ENCODE results near the gene MAST4. TPM values are rescaled to one million over a fixed set of nuclear protein-coding genes. Genes with fewer than 3 reads are reported as not detected.

Gene MAST4
- polyA plus RNA-seq, 2 of the 4 experiments (the other 2 are of a cell fraction), result 1.2 to 5.8 TPM

- DNase-seq (ENCODE audit: low read depth in 1 of 2, low spot score in 1 of 2), result no peak
- no peak for FAIRE-seq
- Histone ChIP-seq H3K9me3 (no peaks in the 10 kb centered on the region), H3K4me3 (no peak overlapping the region), H3K4me1 (no peaks in the 10 kb centered on the region), H3K4me2 (no peak overlapping the region), H3K27ac (no peak overlapping the region)
- TF ChIP-seq, protein P1, sequence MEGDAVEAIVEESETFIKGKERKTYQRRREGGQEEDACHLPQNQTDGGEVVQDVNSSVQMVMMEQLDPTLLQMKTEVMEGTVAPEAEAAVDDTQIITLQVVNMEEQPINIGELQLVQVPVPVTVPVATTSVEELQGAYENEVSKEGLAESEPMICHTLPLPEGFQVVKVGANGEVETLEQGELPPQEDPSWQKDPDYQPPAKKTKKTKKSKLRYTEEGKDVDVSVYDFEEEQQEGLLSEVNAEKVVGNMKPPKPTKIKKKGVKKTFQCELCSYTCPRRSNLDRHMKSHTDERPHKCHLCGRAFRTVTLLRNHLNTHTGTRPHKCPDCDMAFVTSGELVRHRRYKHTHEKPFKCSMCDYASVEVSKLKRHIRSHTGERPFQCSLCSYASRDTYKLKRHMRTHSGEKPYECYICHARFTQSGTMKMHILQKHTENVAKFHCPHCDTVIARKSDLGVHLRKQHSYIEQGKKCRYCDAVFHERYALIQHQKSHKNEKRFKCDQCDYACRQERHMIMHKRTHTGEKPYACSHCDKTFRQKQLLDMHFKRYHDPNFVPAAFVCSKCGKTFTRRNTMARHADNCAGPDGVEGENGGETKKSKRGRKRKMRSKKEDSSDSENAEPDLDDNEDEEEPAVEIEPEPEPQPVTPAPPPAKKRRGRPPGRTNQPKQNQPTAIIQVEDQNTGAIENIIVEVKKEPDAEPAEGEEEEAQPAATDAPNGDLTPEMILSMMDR (IDR thresholded peaks at IDR 0.05), result no peak
- TF ChIP-seq FOSB (CRISPR knock-in tag; IDR thresholded peaks at IDR 0.05) (no peak), HOXB13 (CRISPR knock-in tag; IDR thresholded peaks at IDR 0.05; ENCODE audit: low read depth) (no peak), RNF2 (IDR thresholded peaks at IDR 0.05; ENCODE audit: borderline replicate concordance, low read depth) (no peak), KDM1A (IDR thresholded peaks at IDR 0.05; ENCODE audit: low read depth) (no peak), RFX5 (IDR thresholded peaks at IDR 0.05) (no peak), HOXA7 (CRISPR knock-in tag; IDR thresholded peaks at IDR 0.05) (no peak), RCOR1 (IDR thresholded peaks at IDR 0.05; ENCODE audit: low read depth, low read length) (no peak)
- ChIA-PET POLR2A (no interaction called here), CTCF (no interaction called here)
- 19% methylated on average over 3 of the region's 3 CpGs for WGBS (ENCODE audit: missing lambda C conversion rate)
- ATAC-seq, result no peak
Observed at GRCh38 chr5:66628561-66628960, 32.4 kb downstream of the MAST4 start.

DNA sequence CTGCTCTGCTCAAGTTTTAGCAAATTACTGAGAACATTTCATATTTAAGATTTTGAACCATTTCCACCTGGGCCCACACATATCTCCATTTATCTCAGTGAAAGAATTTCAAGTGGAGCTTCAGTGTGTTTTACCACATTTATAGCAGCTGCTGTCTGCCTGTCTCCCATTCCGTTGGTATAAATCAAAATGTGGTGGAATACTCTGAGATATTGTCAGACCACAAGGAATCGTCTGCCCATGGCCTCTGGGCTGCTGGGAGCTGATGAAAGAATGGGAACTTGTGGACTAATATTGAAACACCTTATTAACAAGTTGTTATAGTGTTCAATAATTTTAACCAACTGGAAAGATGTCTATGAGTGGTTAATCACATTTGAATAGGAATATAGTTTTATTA, 33.3 kb downstream of the MAST4 start:
- WGBS (ENCODE audit: missing lambda C conversion rate), result 0% methylated on average over 2 of the region's 2 CpGs
- no peak for ATAC-seq
- CTCF ChIA-PET, result no interaction called here

GRCh38 chr5:66633754-66634153, 37.6 kb downstream of the MAST4 start:
- 44% methylated on average over 3 of the region's 3 CpGs for WGBS (ENCODE audit: missing lambda C conversion rate)

More for the DNA sequence above, 33.3 kb downstream of the MAST4 start:
- TF ChIP-seq CBX2 (IDR thresholded peaks at IDR 0.05; ENCODE audit: borderline replicate concordance, low read depth), result no peak
- no peak for TF ChIP-seq EHF (CRISPR knock-in tag; IDR thresholded peaks at IDR 0.05)
- no peak for TF ChIP-seq TP53 (CRISPR knock-in tag; IDR thresholded peaks at IDR 0.05)
- no peak for TF ChIP-seq KDM1A (IDR thresholded peaks at IDR 0.05; ENCODE audit: low read depth)
- TF ChIP-seq, protein P2, sequence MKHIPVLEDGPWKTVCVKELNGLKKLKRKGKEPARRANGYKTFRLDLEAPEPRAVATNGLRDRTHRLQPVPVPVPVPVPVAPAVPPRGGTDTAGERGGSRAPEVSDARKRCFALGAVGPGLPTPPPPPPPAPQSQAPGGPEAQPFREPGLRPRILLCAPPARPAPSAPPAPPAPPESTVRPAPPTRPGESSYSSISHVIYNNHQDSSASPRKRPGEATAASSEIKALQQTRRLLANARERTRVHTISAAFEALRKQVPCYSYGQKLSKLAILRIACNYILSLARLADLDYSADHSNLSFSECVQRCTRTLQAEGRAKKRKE (CRISPR knock-in tag; IDR thresholded peaks at IDR 0.05; ENCODE audit: low read depth), result no peak
- TF ChIP-seq MAFK (IDR thresholded peaks at IDR 0.05; ENCODE audit: partially characterized antibody), result no peak
- TF ChIP-seq ZFP36 (IDR thresholded peaks at IDR 0.05; ENCODE audit: borderline replicate concordance, partially characterized antibody), result no peak
- TF ChIP-seq BHLHE40 (IDR thresholded peaks at IDR 0.05; ENCODE audit: low read depth, low read length), result no peak
- no peak for TF ChIP-seq TFCP2L1 (CRISPR knock-in tag; IDR thresholded peaks at IDR 0.05)
- no peak for TF ChIP-seq HMGXB4 (CRISPR knock-in tag; IDR thresholded peaks at IDR 0.05; ENCODE audit: borderline replicate concordance)
- no peak for TF ChIP-seq CHD2 (IDR thresholded peaks at IDR 0.05; ENCODE audit: low read length, partially characterized antibody)
- no peak for TF ChIP-seq RFX5 (IDR thresholded peaks at IDR 0.05)
- no peak for TF ChIP-seq FOXS1 (CRISPR knock-in tag; IDR thresholded peaks at IDR 0.05)
- no peak for TF ChIP-seq FOSL2 (IDR thresholded peaks at IDR 0.05)
- TF ChIP-seq FOSL2 (CRISPR knock-in tag; IDR thresholded peaks at IDR 0.05), result no peak
- no peak for TF ChIP-seq EHMT2 (IDR thresholded peaks at IDR 0.05; ENCODE audit: low read depth)
- no peak for TF ChIP-seq RCOR1 (IDR thresholded peaks at IDR 0.05; ENCODE audit: low read depth, low read length)
- Histone ChIP-seq H3K27ac (no peak overlapping the region), H3K4me1 (no peaks in the 10 kb centered on the region), H3K9me3 (no peaks in the 10 kb centered on the region), H3K4me2 (no peak overlapping the region), H3K4me3 (no peak overlapping the region)
- POLR2A ChIA-PET, result no interaction called here
- no peak for FAIRE-seq
- no peak for DNase-seq (ENCODE audit: low read depth in 1 of 2, low spot score in 1 of 2)

More at GRCh38 chr5:66633754-66634153, 37.6 kb downstream of the MAST4 start:
- Histone ChIP-seq H3K9me3 (no peaks in the 10 kb centered on the region), H3K4me3 (no peak overlapping the region), H3K4me1 (no peaks in the 10 kb centered on the region), H3K4me2 (no peak overlapping the region), H3K27ac (no peak overlapping the region)
- DNase-seq (ENCODE audit: low read depth in 1 of 2, low spot score in 1 of 2) (no peak), ATAC-seq (no peak), FAIRE-seq (no peak)
- POLR2A ChIA-PET, result no interaction called here
- TF ChIP-seq EHMT2 (IDR thresholded peaks at IDR 0.05; ENCODE audit: low read depth), result no peak
- no peak for TF ChIP-seq POLR2A (IDR thresholded peaks at IDR 0.05; ENCODE audit: low read length)
- no peak for TF ChIP-seq CHD2 (IDR thresholded peaks at IDR 0.05; ENCODE audit: low read length, partially characterized antibody)
- no peak for TF ChIP-seq EHF (CRISPR knock-in tag; IDR thresholded peaks at IDR 0.05)
- CTCF ChIA-PET, result no interaction called here

All from A549 (cell line).